Measurements from ENCODE around the gene SYK.

The SYK gene

DNA sequence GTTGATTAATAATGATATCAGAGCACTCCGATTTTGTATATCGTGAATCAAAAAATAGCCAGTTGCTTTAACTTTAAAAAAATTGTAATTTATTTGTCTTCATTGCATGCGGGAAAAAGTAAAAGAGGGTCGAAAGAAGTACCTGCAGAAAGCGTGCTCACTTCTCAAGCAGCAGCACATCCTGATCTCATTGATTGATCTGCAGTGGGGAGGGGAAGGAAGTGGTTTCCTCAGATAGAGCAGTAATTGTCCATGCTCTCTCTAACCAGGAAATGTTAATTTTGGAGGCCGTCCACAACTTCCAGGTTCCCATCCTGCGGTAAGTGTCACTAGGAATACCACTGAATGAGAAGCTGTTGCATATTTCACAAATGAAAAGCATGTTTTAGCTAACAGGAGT is 63.2 kb downstream of the SYK start:
- DNase-seq (ENCODE audit: low read depth): no peak
- TF ChIP-seq, protein P1, sequence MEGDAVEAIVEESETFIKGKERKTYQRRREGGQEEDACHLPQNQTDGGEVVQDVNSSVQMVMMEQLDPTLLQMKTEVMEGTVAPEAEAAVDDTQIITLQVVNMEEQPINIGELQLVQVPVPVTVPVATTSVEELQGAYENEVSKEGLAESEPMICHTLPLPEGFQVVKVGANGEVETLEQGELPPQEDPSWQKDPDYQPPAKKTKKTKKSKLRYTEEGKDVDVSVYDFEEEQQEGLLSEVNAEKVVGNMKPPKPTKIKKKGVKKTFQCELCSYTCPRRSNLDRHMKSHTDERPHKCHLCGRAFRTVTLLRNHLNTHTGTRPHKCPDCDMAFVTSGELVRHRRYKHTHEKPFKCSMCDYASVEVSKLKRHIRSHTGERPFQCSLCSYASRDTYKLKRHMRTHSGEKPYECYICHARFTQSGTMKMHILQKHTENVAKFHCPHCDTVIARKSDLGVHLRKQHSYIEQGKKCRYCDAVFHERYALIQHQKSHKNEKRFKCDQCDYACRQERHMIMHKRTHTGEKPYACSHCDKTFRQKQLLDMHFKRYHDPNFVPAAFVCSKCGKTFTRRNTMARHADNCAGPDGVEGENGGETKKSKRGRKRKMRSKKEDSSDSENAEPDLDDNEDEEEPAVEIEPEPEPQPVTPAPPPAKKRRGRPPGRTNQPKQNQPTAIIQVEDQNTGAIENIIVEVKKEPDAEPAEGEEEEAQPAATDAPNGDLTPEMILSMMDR (IDR thresholded peaks at IDR 0.05; ENCODE audit: control insufficient read depth, extremely low read depth, insufficient read depth): no peak

DNA sequence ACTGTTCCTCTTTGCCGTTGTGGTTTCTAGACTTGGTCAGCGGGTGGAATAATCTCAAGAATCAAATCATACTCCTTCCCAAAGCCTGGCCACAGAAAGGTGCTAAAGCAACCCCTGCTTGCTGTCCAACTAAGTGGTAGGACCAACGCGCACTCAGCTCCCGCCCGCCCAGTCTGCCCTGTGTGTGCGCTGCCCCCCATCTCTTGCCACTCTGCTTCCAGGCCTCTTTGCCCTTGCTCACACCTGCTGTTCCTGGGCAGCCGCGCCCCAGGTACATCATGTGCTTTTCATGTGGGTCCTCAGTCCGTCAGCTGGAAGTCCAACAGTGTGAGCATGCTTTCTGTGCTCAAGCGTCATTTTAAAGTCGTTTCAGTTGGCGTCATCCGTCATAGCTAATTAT is 65.5 kb downstream of the SYK start:
- TF ChIP-seq, protein P1 (IDR thresholded peaks at IDR 0.05; ENCODE audit: control insufficient read depth, extremely low read depth, insufficient read depth): no peak
- no peak overlapping the region for H3K4me3 ChIP-seq (ENCODE audit: low read depth, low read length)
- no peak for DNase-seq (ENCODE audit: low read depth)

More for the DNA sequence above, 63.2 kb downstream of the SYK start:
- no peak overlapping the region for H3K4me3 ChIP-seq (ENCODE audit: low read depth, low read length)

DNA sequence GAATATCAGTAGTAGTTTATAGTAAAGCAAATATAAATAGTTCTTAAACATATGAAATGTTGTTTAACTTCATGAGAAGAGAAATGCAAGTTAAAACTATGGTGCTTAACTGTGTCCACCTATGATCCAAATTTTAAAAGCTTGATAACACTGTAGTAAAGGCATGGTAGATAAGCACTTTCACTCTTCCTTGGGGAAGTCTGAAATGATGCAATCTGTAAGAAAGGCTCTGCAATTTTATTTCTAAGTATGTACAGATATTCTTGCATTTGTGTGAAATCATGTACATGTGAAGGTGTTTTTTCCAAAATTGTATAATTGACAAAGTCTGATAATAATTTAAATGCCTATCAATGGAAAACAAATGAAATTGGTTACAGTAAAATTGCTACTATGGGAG is 66.9 kb downstream of the SYK start:
- DNase-seq (ENCODE audit: low read depth): no peak
- H3K4me3 ChIP-seq (ENCODE audit: low read depth, low read length): no peak overlapping the region
- TF ChIP-seq, protein P1 (IDR thresholded peaks at IDR 0.05; ENCODE audit: control insufficient read depth, extremely low read depth, insufficient read depth): no peak

DNA sequence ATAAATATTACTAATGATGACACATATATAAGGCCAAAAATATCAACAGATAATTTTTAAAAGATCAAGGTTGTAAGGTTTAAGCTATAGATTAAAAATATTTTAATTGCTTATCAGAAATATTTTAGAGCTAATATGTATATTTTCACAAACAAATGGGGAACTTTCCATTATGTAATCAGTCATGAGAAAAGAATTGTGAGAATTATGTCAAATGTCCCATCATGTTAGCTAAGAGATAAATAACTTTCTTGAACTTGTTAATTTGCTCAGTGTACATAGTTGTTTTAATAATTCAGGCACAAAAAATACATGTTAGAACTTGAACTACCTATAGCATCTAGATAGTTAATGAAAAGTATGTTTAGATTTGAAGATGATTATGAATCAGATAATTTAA is 67.7 kb downstream of the SYK start:
- H3K4me3 ChIP-seq (ENCODE audit: low read depth, low read length): no peak overlapping the region
- no peak for DNase-seq (ENCODE audit: low read depth)
- TF ChIP-seq, protein P1 (IDR thresholded peaks at IDR 0.05; ENCODE audit: control insufficient read depth, extremely low read depth, insufficient read depth): no peak

DNA sequence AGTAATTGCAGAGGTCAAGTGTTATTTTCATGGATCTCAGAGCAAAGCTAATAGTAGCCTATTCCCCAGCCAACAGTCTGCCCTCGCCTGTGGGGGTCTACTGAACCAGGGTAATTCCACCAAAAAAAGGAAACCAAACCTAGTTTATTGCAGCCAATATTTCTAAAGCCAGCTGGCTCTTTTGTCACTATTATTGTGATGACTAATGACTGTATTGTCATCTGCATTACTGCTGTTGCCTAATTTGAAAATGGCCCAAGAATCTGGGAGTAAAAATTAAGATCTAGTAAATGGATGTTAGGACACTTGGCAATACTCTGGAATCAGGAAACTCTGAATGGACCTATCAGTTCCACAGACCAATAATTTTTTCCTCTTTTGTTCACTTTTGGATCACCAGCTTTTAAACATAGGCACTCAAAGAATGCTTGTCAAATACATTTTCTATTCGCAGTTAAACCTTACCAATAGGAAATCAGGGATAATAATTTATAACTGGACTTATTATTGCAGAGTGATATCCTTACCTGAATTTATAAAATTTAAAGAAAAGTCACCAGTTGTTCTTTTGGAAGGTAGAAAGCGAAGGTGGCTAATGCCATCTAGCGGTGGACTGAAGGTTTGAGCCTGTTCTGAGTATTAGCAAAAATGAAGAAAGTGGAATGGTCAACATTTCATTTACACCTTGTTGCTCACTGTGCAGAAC is 69.2 kb downstream of the SYK start:
- no peak overlapping the region for H3K4me3 ChIP-seq (ENCODE audit: low read depth, low read length)
- TF ChIP-seq, protein P1 (IDR thresholded peaks at IDR 0.05; ENCODE audit: control insufficient read depth, extremely low read depth, insufficient read depth): peak; percentile 89
- DNase-seq (ENCODE audit: low read depth): peak; percentile 14

DNA sequence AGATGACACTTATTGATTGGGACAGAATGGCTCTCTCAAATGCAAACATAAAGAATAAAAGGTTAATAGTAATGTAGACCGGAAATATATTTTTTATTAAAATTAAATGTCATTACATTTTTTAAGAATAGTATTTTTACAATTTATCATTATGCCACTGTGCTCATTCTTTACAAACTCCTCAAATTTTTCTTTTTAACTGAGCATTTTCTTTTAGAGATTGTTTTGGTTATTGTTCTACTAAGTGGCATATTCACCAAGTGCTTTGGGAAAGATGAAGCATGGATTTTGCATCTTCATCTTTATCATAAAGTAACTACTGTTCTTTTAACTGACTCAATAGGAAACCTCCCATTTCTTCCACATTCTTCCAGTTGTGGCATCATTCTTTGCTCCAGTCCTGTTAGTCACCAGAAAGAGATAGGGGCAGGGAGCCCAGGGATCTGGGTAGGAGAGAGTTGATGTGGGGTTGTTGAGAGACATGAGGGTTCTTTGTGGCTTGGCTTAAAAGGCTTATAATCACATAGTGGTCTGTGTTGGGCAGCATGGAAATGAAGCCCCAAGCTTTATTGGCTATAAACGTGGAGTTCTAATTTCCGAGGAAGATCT is 69.8 kb downstream of the SYK start:
- TF ChIP-seq, protein P1 (IDR thresholded peaks at IDR 0.05; ENCODE audit: control insufficient read depth, extremely low read depth, insufficient read depth): no peak
- no peak overlapping the region for H3K4me3 ChIP-seq (ENCODE audit: low read depth, low read length)

More for the DNA sequence above, 69.8 kb downstream of the SYK start:
- no peak for DNase-seq (ENCODE audit: low read depth)
